Body of pancreas (tissue), 4 donors: Measurements from ENCODE around the gene EXOC3L2.

Experiments used
- POLR2A ChIP-seq, 3 donors: fragments of 450-650 bp; IDR thresholded peaks; one replicate each; pipeline ENCODE4 v1.6.1; 2016; ENCODE audit warnings: antibody characterized with exemption in 3 of 3, mild to moderate bottlenecking in 2 of 3
- TF ChIP-seq, protein P1 (sequence below), 7 experiments: fragments of 450-650 bp in 4 of 7; fragments of 200-600 bp in 3 of 7; sonication (generic) in 3 of 7; IDR thresholded peaks; one replicate each; pipeline ENCODE4 v1.5.1; 2016 to 2019; ENCODE audit warnings: antibody characterized with exemption in 7 of 7

DNA sequence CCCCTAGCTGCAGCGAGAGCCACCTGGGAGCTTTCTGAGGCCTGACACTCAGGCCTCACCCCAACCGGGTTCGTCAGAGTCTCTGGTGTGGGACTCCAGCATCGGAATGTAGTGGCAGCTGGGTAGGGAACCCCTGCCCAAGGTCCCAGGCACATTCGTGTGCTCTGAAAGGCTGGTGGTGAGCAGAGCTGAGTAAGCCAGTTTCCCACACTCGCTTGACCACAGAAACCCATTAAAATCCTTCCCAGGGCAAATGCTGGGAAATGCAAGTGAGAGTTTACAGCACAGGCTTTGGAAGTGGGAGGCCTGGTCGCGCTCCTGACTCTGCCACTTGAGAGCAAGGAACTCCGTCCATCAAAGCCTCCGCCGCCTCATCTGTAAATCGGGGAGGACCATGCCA lies 71.4 kb downstream of the EXOC3L2 start:
- no peak for TF ChIP-seq POLR2A (IDR thresholded peaks at IDR 0.05)
- TF ChIP-seq, protein P1, sequence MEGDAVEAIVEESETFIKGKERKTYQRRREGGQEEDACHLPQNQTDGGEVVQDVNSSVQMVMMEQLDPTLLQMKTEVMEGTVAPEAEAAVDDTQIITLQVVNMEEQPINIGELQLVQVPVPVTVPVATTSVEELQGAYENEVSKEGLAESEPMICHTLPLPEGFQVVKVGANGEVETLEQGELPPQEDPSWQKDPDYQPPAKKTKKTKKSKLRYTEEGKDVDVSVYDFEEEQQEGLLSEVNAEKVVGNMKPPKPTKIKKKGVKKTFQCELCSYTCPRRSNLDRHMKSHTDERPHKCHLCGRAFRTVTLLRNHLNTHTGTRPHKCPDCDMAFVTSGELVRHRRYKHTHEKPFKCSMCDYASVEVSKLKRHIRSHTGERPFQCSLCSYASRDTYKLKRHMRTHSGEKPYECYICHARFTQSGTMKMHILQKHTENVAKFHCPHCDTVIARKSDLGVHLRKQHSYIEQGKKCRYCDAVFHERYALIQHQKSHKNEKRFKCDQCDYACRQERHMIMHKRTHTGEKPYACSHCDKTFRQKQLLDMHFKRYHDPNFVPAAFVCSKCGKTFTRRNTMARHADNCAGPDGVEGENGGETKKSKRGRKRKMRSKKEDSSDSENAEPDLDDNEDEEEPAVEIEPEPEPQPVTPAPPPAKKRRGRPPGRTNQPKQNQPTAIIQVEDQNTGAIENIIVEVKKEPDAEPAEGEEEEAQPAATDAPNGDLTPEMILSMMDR (IDR thresholded peaks at IDR 0.05): no peak
